Stimulated activated CD4-positive, alpha-beta T cell treated with anti-CD3 and anti-CD28 coated beads, TNF-alpha, amount 100 ng/mL, for 4 hours (primary cell): ENCODE data around the gene SMCO3.

ENCODE experiments used
- DNase-seq, 3 experiments: peaks; one replicate each; pipeline ENCODE4 v3.0.0-alpha.2; 2020; ENCODE audit warnings: low read depth in 3 of 3

The SMCO3 gene

GRCh38 chr12:14827043-14827442 is 13.1 kb upstream of the SMCO3 start:
- DNase-seq, result no peak

GRCh38 chr12:14826491-14826890 is 12.5 kb upstream of the SMCO3 start:
- no peak for DNase-seq

GRCh38 chr12:14825256-14825655 is 11.3 kb upstream of the SMCO3 start:
- DNase-seq, result no peak

GRCh38 chr12:14824012-14824634 is 10.1 kb upstream of the SMCO3 start:
- DNase-seq, result no peak

- DNase-seq, result no peak
Observed at GRCh38 chr12:14811486-14811885, 2.5 kb downstream of the SMCO3 start.

- no peak for DNase-seq
Observed at GRCh38 chr12:14810953-14811483, 3.0 kb downstream of the SMCO3 start.

- no peak for DNase-seq
Observed at GRCh38 chr12:14810167-14810952, 3.6 kb downstream of the SMCO3 start.

GRCh38 chr12:14803830-14804160 is 10.2 kb downstream of the SMCO3 start:
- DNase-seq, result no peak

- peak; percentile 65 to 79 (median 76) for DNase-seq
Observed at GRCh38 chr12:14803011-14803829, 10.8 kb downstream of the SMCO3 start, which contains the start of the genes C12orf60 and WBP11. Gene C12orf60, plus strand, starts transcription at chr12:14803670. Its CDS starts 19,266 bp downstream, at chr12:14822936. Gene WBP11, minus strand, starts transcription at chr12:14803478. Its CDS starts 2,095 bp downstream, at chr12:14801383.

GRCh38 chr12:14802721-14803010 is 11.3 kb downstream of the SMCO3 start:
- no peak for DNase-seq

- DNase-seq, result no peak
Observed at GRCh38 chr12:14802247-14802646, 11.7 kb downstream of the SMCO3 start.

- no peak for DNase-seq
Observed at GRCh38 chr12:14795028-14795448, 18.9 kb downstream of the SMCO3 start.

GRCh38 chr12:14785568-14785967 is 28.4 kb downstream of the SMCO3 start:
- DNase-seq, result no peak

- no peak for DNase-seq
Observed at GRCh38 chr12:14784471-14784870, 29.5 kb downstream of the SMCO3 start.

GRCh38 chr12:14782756-14783155 is 31.2 kb downstream of the SMCO3 start:
- no peak for DNase-seq

GRCh38 chr12:14781563-14781962 is 32.4 kb downstream of the SMCO3 start:
- no peak for DNase-seq

GRCh38 chr12:14780859-14781258 is 33.1 kb downstream of the SMCO3 start:
- DNase-seq, result no peak

GRCh38 chr12:14779834-14780233 is 34.1 kb downstream of the SMCO3 start:
- no peak for DNase-seq

- DNase-seq, result no peak
Observed at GRCh38 chr12:14777271-14777670, 36.7 kb downstream of the SMCO3 start.

GRCh38 chr12:14776236-14776961 is 37.6 kb downstream of the SMCO3 start:
- DNase-seq, result no peak

- no peak for DNase-seq
Observed at GRCh38 chr12:14775636-14775980, 38.4 kb downstream of the SMCO3 start.
